ENCODE data around the gene UBE2H.
"Not testable (repeated sequence)": the region's sequence is repeated elsewhere in the genome, so short reads cannot be mapped to it uniquely, and the experiment has no call there.

The UBE2H gene

DNA sequence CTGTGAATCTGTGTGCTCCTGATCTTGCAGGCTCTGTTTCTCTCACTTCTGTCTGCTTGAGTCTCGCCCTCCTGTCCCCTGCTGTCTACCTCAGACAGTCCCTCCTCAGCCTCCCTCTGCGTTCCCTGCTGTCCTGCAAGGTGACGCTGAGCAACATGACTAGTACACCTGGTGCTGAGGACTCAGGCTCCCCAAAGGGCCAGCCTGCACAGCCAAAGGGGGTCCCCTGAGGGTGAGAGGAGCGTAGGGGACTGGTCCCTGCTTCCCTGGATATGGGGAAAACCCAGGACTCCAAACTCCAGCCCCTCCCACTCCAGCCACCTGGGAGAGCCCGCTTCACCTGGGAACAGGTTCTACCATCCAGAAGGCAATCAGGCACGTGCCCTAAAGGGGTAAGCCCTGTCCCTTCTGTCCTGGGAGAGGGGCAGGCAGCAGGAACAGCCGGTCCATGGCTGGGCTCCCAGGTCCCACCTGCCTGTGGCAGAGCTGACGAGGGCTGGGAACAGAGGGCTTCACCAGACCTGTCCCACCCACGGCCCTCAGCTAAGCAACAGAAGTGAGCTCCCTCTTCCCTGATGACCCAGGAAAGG lies 156.5 kb downstream of the UBE2H start:
- no peaks in the 10 kb centered on the region for H3K4me1 ChIP-seq
- no peaks in the 10 kb centered on the region for H3K27me3 ChIP-seq
- H4K20me1 ChIP-seq: no peaks in the 10 kb centered on the region
- H3K4me2 ChIP-seq: no peak overlapping the region
- no peak for TF ChIP-seq Cebpa-rat (IDR thresholded peaks at IDR 0.05)
- H3K27ac ChIP-seq: no peak overlapping the region
- no peak overlapping the region for H3K4me3 ChIP-seq
- H3K9ac ChIP-seq: no peak overlapping the region
- H3K36me3 ChIP-seq: no peaks in the 10 kb centered on the region
- no peaks in the 10 kb centered on the region for H3K9me3 ChIP-seq

DNA sequence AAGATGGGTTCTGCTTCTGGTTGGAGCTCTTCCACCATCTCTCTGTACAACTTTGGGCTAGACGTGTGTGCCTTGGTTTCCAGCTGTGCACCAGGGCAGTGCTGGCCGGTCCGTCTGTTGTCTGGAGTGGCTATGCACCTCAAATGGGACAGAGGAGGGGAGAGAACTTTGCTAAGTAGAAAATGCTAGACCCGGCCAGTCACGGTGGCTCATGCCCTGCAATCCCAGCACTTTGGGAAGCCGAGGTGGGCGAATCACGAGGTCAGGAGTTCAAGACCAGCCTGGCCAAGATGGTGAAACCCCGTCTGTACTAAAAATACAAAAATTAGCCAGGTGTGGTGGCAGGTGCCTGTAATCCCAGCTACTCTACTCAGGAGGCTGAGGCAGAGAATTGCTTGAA lies 158.3 kb downstream of the UBE2H start:
- not testable (repeated sequence) for H3K4me1 ChIP-seq, H3K4me3 ChIP-seq, H3K36me3 ChIP-seq, H3K27me3 ChIP-seq, H3K9me3 ChIP-seq, H3K27ac ChIP-seq, H3K4me2 ChIP-seq, H3K9ac ChIP-seq, H4K20me1 ChIP-seq

DNA sequence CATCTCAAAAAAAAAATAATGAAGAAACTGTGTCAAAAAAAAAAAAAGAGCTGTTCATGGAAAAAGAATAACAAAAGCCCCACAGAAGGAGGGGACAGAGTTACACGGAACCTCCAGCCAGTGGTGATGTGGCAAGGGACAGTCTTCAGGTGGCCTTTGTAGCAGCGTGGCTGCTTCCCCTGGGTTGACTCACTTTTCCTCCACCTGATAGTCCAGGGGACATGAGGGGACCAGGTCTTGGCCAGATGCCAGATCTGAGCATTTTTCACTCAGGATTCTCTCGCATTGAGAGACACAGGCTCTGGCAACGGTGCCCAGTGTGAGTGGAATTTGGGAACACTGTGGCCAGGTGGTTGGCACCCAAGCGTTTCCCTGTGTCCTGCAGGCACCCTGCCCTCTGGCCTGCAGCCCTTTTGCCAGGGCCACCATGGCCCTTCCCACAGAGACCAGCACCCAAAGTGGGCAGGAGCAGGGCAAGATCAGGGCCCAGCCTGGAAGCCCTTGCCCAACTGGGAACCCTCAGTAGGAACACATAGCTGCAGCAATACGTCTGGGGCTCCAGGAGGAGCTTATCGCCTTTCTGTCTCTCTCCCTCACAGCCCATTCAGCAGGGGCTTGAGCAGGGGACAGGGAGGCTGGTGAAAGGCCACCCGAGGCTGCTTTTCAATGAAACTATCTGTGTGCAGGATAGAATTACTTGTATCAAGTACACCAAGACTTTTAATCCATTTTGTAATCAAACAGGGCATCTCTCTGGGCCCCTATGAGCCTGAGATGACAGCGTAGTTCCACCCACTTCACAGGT lies 159.1 kb downstream of the UBE2H start:
- H3K4me1 ChIP-seq: no peaks in the 10 kb centered on the region
- H3K4me2 ChIP-seq: no peak overlapping the region
- no peak for TF ChIP-seq Cebpa-rat (IDR thresholded peaks at IDR 0.05)
- 0 out of 2 replicates have a peak, but pooled peaks cover under 1% of the 10 kb centered on the region for H3K27me3 ChIP-seq
- no peaks in the 10 kb centered on the region for H4K20me1 ChIP-seq
- no peak overlapping the region for H3K4me3 ChIP-seq
- no peak overlapping the region for H3K27ac ChIP-seq
- no peaks in the 10 kb centered on the region for H3K36me3 ChIP-seq
- H3K9ac ChIP-seq: no peak overlapping the region
- H3K9me3 ChIP-seq: no peaks in the 10 kb centered on the region

DNA sequence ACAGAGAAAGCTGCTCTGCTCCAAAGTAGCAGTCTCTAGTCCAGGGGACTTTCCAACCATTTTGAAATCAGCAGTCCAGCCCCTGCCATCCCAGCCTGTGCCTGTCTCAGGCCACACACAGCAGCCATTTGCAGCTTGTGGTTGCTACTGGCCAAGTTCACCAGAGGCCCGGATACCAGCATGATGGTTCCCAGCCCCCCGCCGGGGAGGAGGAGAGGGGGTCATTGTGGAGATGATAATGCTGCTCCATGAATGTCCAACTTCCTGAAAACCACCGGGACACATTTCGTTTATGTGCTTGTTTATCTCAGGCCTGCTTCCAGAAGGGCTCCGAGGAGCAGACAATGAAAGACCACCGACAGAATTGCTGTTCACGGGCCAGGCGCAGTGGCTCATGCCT lies 160.0 kb downstream of the UBE2H start:
- no peak overlapping the region for H3K4me2 ChIP-seq
- peaks cover 10% of the 10 kb centered on the region for H3K27me3 ChIP-seq
- H3K27ac ChIP-seq: no peak overlapping the region
- no peaks in the 10 kb centered on the region for H4K20me1 ChIP-seq
- no peaks in the 10 kb centered on the region for H3K9me3 ChIP-seq
- no peaks in the 10 kb centered on the region for H3K36me3 ChIP-seq
- no peaks in the 10 kb centered on the region for H3K4me1 ChIP-seq
- H3K4me3 ChIP-seq: no peak overlapping the region
- TF ChIP-seq Cebpa-rat (IDR thresholded peaks at IDR 0.05): no peak
- H3K9ac ChIP-seq: no peak overlapping the region

DNA sequence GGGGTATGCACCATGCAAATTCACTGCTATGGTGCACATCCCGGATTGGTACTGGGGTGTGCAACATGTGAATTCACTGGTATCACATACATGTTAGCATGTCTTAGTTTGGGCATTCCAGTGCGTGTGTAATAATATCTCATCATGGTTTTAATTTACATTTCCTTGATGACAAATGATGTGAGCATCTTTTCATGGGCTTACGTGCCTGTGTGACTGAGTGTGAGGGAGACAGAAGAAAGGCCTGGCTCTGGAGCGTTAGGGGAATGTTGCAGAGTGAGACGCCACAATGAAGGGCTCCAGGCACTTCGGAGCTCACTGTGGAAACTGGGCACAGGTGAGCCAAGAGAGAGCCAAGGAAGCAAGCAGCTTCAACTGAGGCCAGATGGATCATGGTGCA lies 162.6 kb downstream of the UBE2H start:
- TF ChIP-seq Cebpa-rat (IDR thresholded peaks at IDR 0.05): no peak
- H3K27me3 ChIP-seq: peaks cover 36% of the 10 kb centered on the region
- no peak overlapping the region for H3K27ac ChIP-seq
- peaks cover 21% of the 10 kb centered on the region for H4K20me1 ChIP-seq
- H3K4me1 ChIP-seq: peaks cover 6% of the 10 kb centered on the region
- H3K9me3 ChIP-seq: no peaks in the 10 kb centered on the region
- H3K4me2 ChIP-seq: no peak overlapping the region
- H3K36me3 ChIP-seq: no peaks in the 10 kb centered on the region
- no peak overlapping the region for H3K9ac ChIP-seq
- no peak overlapping the region for H3K4me3 ChIP-seq

DNA sequence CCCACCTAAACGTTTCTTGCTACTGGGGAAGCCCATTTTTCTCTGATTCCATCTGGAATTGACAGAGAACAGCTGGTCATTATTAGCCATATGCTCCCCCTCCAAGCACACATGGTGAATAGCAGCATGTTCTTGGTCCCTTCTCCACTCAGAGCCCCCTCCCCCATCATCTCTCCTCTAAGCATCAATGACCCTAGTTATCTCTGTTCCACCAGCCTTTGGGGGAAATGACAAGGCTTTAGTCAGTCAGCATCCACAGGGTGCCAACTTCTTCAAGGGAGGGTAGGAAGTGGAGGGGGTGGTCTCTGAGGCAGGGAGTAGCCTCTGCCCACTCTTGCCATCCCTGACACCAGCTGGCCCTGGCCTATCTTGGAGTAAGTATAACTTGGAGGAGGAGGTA lies 163.1 kb downstream of the UBE2H start:
- H3K4me1 ChIP-seq: peaks cover 11% of the 10 kb centered on the region
- H3K9me3 ChIP-seq: no peaks in the 10 kb centered on the region
- H3K4me3 ChIP-seq: no peak overlapping the region
- peaks cover 26% of the 10 kb centered on the region for H4K20me1 ChIP-seq
- no peak for TF ChIP-seq Cebpa-rat (IDR thresholded peaks at IDR 0.05)
- H3K4me2 ChIP-seq: no peak overlapping the region
- no peaks in the 10 kb centered on the region for H3K36me3 ChIP-seq
- no peak overlapping the region for H3K27ac ChIP-seq
- H3K27me3 ChIP-seq: peaks cover 41% of the 10 kb centered on the region
- H3K9ac ChIP-seq: no peak overlapping the region

DNA sequence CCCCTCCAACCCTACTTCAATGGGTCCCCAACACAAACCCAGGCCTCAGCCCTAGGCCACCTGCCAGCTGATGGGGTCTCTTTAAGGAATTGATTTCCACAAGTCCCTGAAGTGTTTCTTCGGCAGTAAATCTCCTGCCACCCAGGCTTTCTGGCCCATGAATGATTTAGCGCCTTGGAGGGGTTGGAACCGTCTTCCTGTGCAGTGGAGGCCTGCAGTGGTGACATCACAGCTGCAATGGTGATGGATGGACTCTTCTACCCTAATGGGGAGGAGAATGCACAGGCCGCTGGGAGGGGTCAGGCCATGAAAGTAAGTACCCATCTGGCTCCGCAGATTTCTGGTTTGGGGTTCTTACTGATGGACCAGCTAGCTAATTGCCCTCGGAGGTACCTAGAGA lies 163.8 kb downstream of the UBE2H start:
- peaks cover 14% of the 10 kb centered on the region for H3K4me1 ChIP-seq
- no peak overlapping the region for H3K27ac ChIP-seq
- H3K4me2 ChIP-seq: no peak overlapping the region
- H3K36me3 ChIP-seq: no peaks in the 10 kb centered on the region
- peaks cover 32% of the 10 kb centered on the region for H4K20me1 ChIP-seq
- H3K9me3 ChIP-seq: no peaks in the 10 kb centered on the region
- H3K9ac ChIP-seq: no peak overlapping the region
- H3K4me3 ChIP-seq: no peak overlapping the region
- peaks cover 48% of the 10 kb centered on the region for H3K27me3 ChIP-seq
- TF ChIP-seq Cebpa-rat (IDR thresholded peaks at IDR 0.05): no peak

DNA sequence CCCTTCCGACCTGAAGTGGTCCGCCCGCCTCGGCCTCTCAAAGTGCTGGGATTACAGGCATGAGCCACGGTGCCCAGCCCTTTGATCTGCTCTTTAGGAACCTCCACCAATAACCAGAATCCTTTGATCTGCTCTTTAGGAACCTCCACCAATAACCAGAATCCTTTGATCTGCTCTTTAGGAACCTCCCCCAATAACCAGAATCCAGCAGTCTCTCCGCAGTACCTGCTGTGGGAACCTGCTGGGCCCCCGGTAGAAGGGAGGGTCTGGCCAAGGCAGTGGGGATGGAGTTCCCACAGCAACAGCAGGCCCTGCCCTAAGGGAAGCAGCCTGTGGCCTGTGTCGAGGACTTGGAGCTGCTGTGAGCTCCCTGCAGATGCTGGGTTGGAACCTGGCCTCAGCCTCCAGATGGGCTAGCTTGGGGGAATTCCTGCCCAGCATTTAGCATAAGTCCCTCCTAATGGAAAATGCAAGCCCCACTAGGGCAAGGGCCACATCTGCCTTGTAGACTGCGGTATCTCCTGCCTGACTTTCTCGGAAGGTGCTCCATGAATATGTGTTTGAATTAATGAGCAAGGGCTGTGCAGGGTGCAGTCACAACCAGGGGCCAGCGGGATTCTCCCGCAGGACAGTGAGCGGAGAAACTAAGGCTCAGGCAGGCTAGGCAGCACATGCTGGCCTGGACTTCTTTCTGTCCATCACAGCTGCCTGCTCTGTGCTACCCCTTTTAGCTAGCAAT lies 165.8 kb downstream of the UBE2H start:
- no peak overlapping the region for H3K27ac ChIP-seq
- no peak overlapping the region for H3K4me3 ChIP-seq
- no peaks in the 10 kb centered on the region for H3K36me3 ChIP-seq
- H3K9ac ChIP-seq: no peak overlapping the region
- TF ChIP-seq Cebpa-rat (IDR thresholded peaks at IDR 0.05): no peak
- no peak overlapping the region for H3K4me2 ChIP-seq
- peaks cover 68% of the 10 kb centered on the region for H3K27me3 ChIP-seq
- peaks cover 16% of the 10 kb centered on the region for H3K4me1 ChIP-seq
- no peaks in the 10 kb centered on the region for H3K9me3 ChIP-seq
- peaks cover 52% of the 10 kb centered on the region for H4K20me1 ChIP-seq

DNA sequence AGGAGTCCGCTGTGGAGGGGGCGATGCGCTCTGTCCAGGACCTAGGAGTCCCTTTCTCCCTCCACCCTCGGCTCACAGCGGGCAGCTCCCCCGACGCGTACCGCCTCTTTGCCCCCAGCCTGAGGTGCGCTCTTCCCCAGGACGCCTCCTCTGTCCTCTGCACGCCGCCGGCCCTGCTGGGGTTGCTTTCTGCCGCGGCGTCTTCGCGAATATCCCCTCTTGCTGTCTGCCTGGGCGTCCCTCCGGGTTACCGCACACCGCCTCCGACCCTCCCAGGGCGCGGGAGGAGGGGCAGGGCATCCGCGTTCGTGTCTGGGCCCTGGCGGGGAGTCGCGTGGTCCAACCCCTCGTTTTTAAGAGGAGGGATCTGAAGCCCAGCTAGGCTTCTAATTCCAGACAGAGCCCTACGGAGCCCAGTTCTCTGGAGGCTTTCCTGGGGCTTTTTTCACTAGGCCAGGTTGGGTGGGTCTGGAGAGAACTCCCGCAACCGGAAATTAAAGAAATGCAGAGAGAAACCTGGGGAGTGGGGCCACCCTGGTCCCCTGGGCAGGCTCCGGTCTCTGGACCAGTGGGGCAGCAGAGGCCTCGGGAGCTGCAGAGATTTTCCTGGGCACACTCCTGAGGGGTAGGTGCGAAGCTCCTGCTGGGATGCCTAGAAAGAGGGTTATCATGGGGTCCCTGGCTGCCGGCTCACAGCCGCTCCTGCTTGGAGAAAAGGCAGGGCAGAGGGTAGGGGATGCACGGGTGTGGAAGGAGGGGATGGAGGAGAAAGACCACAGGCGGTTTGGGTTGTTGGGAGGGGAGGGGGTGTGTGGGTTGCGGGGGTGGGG lies 166.9 kb downstream of the UBE2H start:
- TF ChIP-seq Cebpa-rat (IDR thresholded peaks at IDR 0.05): no peak
- H3K27ac ChIP-seq: no peak overlapping the region
- peaks cover 63% of the 10 kb centered on the region for H4K20me1 ChIP-seq
- H3K4me3 ChIP-seq: no peak overlapping the region
- H3K9ac ChIP-seq: no peak overlapping the region
- H3K36me3 ChIP-seq: no peaks in the 10 kb centered on the region
- peaks cover 27% of the 10 kb centered on the region for H3K4me1 ChIP-seq
- peak overlapping the region; percentile 26; the same call in 1 of the 2 replicates for H3K4me2 ChIP-seq
- peaks cover 79% of the 10 kb centered on the region for H3K27me3 ChIP-seq
- H3K9me3 ChIP-seq: no peaks in the 10 kb centered on the region

Data from BLaER1 (cell line).